NCI-H510A treated with DMSO at 0.1 percent for 48 hours (cell line): ENCODE data around the gene PAQR4.

ENCODE experiments used
- DNase-seq: peaks from one replicate; lab custom pipeline; 2025; lab: John Stamatoyannopoulos, UW

The PAQR4 gene

DNA sequence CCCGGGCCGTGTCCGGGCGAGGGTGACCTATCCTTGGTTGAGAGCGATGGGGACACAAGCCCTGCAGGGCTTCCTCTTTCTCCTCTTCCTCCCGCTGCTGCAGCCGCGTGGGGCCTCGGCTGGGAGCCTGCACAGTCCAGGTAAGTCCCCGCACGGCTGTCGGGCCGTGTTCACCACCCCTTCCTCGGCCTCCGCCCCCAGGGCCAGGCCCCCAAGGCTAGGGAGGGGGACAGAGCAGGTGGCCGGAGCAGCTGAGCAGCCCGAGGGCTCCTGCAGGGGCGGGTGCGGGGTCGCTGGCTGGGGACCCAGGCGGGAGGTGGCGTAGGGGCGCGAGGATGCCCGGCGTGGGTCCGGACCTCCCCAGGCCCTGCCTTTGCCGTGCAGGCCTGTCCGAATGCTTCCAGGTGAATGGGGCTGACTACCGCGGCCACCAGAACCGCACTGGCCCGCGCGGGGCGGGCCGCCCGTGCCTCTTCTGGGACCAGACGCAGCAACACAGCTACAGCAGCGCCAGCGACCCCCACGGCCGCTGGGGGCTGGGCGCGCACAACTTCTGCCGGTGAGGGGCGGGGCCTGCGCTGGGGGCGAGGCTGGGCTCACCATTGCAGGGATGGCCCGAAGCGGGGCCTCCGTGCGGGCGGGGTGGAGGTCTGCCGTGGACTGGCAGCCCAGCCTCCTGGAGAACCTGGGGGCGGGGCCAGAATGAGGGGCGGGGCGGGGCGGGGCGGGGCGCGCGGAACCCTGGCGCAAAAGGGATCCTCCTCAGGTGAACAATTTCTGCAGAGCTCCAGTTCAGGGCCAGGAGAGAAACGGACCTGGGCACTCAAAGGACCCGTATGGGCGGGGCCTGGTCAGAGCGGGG lies 4.4 kb upstream of the PAQR4 start:
- peak; percentile 34 for DNase-seq

DNA sequence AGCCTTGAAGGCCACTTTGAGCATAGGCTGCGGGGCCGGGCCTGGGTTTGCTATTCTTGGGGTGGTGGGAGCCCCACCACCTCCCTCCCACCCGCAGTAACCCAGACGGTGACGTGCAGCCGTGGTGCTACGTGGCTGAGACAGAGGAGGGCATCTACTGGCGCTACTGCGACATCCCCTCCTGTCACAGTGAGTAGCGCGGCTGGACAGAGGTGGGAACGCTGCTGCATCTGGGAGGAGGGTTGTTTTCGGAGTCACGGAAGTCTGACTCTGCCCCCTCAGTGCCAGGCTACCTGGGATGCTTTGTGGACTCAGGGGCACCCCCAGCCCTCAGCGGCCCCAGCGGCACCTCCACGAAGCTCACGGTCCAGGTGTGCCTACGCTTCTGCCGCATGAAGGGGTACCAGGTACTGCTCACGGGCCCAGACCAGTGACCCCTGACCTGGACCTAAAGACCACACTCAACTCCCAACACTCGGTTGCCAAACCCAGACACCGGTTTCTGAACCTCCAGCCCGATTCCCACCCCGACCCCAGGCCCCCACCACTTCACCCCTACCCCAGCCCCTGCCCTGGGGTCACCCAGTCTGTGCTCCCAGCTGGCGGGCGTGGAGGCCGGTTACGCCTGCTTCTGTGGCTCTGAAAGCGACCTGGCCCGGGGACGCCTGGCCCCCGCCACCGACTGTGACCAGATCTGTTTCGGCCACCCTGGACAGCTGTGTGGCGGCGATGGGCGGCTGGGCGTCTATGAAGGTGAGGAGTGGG lies 2.9 kb upstream of the PAQR4 start:
- DNase-seq, result no peak

GRCh38 chr16:2966808-2967191 lies 2.3 kb upstream of the PAQR4 start:
- no peak for DNase-seq

DNA sequence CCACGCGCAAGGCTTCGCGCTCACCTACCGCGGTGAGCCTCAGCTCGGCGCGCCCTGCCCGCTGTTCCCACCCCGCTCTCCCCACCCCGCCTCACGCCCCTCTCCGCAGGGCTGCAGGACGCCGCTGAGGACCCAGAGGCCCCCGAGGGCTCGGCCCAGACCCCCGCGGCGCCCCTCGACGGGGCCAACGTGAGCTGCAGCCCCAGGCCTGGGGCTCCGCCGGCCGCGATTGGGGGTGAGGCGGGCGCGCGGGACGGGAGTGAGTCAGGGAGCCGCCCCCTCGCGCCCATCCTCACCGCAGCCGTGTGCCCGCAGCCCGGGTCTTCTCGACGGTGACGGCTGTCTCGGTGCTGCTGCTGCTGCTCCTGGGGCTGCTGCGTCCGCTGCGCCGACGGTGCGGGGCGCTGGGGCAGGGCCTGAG lies 1.9 kb upstream of the PAQR4 start:
- no peak for DNase-seq

DNA sequence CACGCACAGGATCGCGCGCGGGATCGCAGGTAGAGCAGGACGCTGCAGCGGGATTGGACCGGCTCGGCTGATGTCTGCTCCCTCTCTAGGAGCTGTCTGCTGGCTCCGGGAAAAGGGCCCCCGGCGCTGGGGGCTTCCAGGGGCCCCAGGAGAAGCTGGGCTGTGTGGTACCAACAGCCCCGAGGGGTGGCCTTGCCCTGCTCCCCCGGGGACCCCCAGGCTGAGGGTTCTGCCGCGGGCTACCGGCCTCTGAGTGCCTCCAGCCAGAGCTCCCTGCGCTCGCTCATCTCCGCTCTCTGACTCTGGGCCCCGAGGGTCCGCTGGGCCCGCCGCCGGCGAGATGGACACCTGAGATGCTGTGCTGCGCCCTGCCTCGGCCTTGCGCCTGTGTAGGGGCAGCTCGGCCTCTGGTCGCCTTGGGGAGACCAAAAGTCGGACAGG lies 1.4 kb upstream of the PAQR4 start:
- no peak for DNase-seq

- no peak for DNase-seq
Observed at GRCh38 chr16:2968368-2968737, 795 bp upstream of the PAQR4 start.

- DNase-seq, result peak; percentile 43
Observed at GRCh38 chr16:2969545-2970521, 685 bp downstream of the PAQR4 start.

GRCh38 chr16:2970563-2970962 lies 1.4 kb downstream of the PAQR4 start:
- no peak for DNase-seq

- no peak for DNase-seq
Observed at GRCh38 chr16:2971134-2971984, 2.2 kb downstream of the PAQR4 start.

GRCh38 chr16:2971985-2972784 lies 3.0 kb downstream of the PAQR4 start:
- DNase-seq, result no peak

DNA sequence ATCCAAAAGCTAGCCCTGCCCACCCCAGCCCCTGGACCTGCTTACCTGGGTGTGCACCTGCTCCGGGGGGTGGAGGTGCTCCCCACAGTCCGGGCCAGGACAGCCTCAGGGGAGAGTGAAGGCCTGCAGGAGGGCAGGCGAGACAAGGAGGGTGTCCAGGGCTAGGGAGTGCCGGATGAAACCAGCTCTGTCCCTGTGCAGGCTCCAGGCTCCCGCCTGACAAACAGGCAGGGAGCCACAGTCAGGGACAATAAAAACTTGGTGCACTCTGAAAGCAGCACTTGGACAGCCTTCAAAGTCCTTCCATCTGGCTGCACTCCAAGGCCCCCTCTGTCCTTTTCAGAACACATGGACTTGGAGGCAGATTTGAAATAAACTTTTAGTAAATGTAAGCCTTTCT lies 3.9 kb downstream of the PAQR4 start:
- DNase-seq, result no peak

DNA sequence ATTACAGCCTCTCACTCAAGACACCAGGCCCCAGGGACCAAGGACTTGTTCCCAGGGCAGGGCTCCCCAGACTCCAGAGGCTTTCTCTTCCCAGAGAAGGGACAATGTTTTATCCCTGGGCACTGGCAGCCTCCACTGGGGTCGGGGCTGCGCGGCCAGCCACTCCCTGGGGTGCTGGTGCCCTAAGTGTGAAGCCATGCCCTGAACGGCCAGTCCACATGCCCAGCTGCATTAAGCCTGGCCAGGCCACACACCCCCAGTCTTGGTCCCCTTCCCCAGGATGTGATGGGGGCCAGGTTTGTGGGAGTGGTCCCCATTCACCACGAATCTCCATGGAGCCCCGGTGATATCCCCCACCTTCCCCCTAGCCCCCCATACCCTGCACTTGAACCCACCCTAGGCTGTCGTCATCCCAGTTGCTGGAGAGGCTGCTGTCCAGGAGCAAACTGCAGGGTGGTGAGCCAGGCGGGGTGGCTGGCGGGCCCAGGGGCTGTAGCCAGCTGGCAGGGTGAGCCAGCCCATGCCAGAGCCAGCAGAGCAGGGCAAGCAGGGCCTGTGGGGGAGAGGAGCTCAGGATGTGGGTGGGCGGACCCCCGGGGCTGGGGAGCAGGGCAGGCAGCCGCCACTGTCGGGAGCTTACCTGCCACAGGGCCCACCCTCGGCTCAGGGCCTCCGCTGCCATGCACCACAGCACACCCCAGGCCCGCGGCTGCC lies 4.6 kb downstream of the PAQR4 start:
- no peak for DNase-seq

GRCh38 chr16:2974319-2975056 lies 5.3 kb downstream of the PAQR4 start:
- no peak for DNase-seq

GRCh38 chr16:2975161-2975795 lies 6.1 kb downstream of the PAQR4 start:
- no peak for DNase-seq

- DNase-seq, result no peak
Observed at GRCh38 chr16:2976201-2976600, 7.1 kb downstream of the PAQR4 start.

- DNase-seq, result no peak
Observed at GRCh38 chr16:2976673-2977072, 7.5 kb downstream of the PAQR4 start.

GRCh38 chr16:2977440-2977839 lies 8.3 kb downstream of the PAQR4 start:
- no peak for DNase-seq

DNA sequence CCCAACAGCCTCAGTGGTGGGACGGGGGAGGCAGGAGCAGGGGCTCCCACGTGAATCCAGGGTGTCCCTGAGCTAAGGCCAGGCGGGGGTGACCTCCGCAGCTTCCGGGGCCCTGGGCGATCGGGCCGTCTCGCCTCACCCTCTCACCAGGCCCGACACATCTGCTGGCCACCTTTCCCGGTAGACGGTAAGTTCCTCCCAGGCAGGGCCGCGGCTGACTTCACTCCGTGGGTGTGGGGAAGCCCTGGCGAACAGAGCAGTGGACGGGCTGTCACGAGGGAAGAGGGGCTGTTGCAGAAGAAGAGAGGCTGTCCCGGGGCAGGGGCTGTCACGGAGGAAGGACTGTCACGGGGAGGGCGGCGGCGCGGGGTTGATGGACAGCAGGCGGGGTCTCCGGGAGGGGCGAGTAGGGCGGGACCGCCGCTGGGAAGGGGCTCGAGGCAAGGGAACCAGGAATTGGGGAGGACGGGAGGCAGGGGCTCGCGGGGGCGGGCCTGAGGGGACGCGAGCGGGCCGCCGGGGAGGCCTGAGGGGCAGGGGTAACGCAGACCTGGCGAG lies 10.6 kb downstream of the PAQR4 start:
- no peak for DNase-seq
